WERI-Rb-1 (cell line): ENCODE results near the gene ABTB1.

Source experiments
- DNase-seq: peaks from one replicate; pipeline ENCODE4 v3.0.0-alpha.2; 2020
- H3K27ac ChIP-seq: fragments of 250-450 bp; sonication (Bioruptor Pico); 2 replicates; pipeline ENCODE4 v1.5.1; 2020; ENCODE audit warnings: mild to moderate bottlenecking, moderate library complexity
- H3K27me3 ChIP-seq: fragments of 250-450 bp; sonication (Bioruptor Pico); 2 replicates; pipeline ENCODE4 v1.5.1; 2021; ENCODE audit warnings: mild to moderate bottlenecking, low read depth, moderate library complexity; ENCODE audit not compliant: insufficient read depth, severe bottlenecking
- H3K36me3 ChIP-seq: fragments of 250-450 bp; sonication (Bioruptor Pico); 2 replicates; pipeline ENCODE4 v1.5.1; 2020; ENCODE audit warnings: mild to moderate bottlenecking, moderate library complexity
- H3K4me3 ChIP-seq: 2 replicates; pipeline ENCODE4 v1.5.1; 2011; ENCODE audit warnings: low read depth, mild to moderate bottlenecking, control low read depth, low read length
- H3K9me3 ChIP-seq: fragments of 250-450 bp; sonication (Bioruptor Pico); 2 replicates; pipeline ENCODE4 v1.5.1; 2021; ENCODE audit warnings: mild to moderate bottlenecking, moderate library complexity; ENCODE audit not compliant: severe bottlenecking
- TF ChIP-seq, protein P1 (sequence below): IDR thresholded peaks from 2 replicates; pipeline ENCODE4 v1.5.1; 2011; ENCODE audit warnings: low read depth, mild to moderate bottlenecking, control low read depth, inconsistent platforms, low read length

The ABTB1 gene

DNA sequence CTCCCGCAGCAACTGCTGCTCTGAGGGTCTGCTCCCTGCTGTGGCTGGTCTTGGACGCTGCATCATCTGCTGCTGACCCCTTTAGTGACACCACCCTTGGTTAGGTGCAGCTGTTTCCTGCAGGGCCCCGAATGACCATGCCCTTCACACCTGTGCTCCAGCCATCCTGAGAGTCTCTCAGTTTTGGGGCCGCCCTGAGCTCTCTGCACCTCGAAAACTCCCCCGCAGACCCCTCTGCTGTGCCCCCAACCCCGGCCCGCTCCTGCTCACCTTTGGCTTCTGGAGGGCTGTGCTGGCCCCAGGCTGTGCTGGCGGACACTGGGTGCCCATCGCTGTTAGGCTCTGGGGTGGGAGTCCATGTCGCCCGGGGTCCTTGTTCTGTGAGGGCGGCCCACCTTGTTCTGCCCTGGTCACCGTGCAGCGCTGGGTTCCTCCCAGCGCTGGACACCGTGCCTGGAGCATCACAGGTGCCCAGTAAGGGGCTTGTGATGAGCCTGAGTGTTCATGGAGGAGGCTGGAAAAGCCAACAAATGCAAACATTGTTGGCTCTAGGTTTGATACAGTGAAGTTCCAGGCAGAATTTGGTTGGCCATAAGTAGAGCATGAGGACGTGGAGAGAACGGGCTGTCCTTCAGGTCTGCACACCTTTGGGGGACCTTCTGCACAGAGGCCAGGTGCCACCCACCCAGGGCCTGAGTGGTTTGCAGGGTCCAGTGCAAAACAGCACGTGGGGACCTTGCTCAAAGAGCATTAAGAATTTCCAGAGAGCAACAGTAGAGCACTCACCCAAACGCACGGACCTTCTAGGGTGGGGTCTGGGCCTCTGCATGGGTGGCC lies 12.3 kb downstream of the ABTB1 start:
- Histone ChIP-seq H3K36me3 (no peaks in the 10 kb centered on the region), H3K4me3 (no peak overlapping the region), H3K27ac (no peak overlapping the region), H3K27me3 (no peaks in the 10 kb centered on the region), H3K9me3 (no peaks in the 10 kb centered on the region)
- DNase-seq, result peak; percentile 4
- TF ChIP-seq, protein P1, sequence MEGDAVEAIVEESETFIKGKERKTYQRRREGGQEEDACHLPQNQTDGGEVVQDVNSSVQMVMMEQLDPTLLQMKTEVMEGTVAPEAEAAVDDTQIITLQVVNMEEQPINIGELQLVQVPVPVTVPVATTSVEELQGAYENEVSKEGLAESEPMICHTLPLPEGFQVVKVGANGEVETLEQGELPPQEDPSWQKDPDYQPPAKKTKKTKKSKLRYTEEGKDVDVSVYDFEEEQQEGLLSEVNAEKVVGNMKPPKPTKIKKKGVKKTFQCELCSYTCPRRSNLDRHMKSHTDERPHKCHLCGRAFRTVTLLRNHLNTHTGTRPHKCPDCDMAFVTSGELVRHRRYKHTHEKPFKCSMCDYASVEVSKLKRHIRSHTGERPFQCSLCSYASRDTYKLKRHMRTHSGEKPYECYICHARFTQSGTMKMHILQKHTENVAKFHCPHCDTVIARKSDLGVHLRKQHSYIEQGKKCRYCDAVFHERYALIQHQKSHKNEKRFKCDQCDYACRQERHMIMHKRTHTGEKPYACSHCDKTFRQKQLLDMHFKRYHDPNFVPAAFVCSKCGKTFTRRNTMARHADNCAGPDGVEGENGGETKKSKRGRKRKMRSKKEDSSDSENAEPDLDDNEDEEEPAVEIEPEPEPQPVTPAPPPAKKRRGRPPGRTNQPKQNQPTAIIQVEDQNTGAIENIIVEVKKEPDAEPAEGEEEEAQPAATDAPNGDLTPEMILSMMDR, result no peak

DNA sequence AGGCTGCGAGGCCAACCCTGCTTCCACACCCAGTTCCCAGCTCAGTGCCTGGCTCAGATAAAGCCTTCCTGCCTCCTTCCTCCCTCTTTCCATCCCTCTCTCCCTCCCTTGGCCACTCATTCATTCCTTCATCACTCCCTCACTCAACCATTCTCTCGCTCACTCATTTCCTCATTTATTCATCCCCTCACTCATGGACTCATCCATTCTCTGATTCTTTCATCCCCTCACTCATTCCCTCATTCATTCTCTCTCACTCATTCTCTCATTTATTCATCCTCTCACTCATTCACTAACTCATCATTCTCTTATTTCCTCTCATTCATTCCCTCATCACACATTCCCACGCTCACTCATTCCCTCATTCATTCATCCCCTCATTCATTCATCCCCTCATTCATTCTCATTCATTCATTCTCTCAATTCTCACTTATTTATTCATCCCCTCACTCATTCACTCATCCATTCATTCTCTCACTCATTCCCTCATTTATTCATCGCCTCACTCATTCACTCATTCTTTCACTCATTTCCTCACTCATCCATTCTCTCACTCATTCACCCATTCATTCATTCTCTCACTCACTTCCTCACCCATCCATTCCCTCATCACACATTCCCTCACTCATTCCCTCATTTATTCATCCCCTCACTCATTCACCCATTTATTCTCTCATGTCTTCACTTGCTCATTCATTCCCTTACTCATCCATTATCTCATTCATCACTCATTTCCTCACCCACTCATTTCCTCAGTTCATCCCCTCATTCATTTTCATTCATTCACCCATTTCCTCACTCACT lies 13.2 kb downstream of the ABTB1 start:
- Histone ChIP-seq H3K27ac (no peak overlapping the region), H3K27me3 (no peaks in the 10 kb centered on the region), H3K36me3 (no peaks in the 10 kb centered on the region), H3K4me3 (no peak overlapping the region), H3K9me3 (no peaks in the 10 kb centered on the region)
- DNase-seq, result no peak
- TF ChIP-seq, protein P1, result no peak

DNA sequence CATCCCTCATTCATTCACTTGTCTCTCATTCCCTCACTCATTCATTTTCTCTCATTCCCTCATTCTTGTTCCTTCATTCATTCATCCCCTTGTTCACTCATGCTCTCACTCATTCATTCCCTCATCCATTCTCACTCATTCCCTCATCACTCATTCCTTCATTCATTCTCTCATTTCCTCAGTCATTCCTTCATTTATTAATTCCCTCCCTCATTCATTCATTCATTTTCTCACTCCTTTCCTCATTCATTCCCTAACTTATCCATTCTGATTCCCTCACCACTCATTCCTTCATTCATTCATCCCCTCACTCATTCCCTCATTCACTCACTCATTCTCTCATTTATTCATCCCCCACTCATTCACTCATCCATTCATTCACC lies 13.8 kb downstream of the ABTB1 start:
- Histone ChIP-seq H3K4me3 (no peak overlapping the region), H3K36me3 (no peaks in the 10 kb centered on the region), H3K9me3 (no peaks in the 10 kb centered on the region), H3K27me3 (no peaks in the 10 kb centered on the region), H3K27ac (no peak overlapping the region)
- no peak for DNase-seq
- TF ChIP-seq, protein P1, result no peak

DNA sequence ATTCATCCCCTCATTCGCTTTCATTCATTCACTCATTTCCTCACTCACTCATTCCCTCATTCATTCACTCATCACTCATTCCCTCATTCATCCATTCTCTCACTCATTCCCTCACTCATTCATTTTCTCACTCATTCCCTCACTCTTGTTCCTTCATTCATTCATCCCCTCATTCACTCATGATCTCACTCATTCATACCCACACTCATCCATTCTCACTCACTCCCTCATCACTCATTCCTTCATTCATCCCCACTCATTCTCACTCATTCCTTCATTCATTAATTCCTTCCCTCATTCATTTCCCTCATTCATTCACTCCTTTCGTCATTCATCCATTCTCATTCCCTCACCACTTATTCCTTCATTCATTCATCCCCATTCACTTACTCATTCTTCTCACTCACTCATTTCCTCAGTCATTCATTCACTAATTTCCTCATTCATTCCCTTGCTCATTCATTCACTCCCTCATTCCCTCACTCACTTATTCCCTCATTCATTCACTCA lies 14.5 kb downstream of the ABTB1 start:
- TF ChIP-seq, protein P1, result no peak
- no peak overlapping the region for H3K27ac ChIP-seq
- H3K4me3 ChIP-seq, result no peak overlapping the region
- H3K36me3 ChIP-seq, result no peaks in the 10 kb centered on the region
- H3K9me3 ChIP-seq, result no peaks in the 10 kb centered on the region
- no peaks in the 10 kb centered on the region for H3K27me3 ChIP-seq
- no peak for DNase-seq

DNA sequence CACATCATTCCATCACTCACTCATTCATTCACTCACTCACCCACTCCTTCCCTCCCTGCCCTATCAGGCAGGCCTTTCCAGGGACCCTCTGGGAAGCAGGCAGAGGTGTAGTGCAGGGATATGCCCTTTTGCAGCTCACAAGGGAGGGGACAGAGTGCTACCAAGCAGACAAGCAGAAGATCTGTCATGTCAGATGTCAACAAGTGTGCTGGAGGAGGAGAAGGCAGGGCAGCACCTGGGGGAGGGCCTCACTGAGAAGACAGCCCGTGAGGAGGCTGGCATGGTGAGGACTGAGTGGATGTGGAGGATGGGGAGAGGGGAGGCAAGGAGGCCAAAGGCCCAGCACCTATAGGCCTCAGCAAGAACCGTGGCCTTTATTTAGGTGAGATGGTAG lies 15.3 kb downstream of the ABTB1 start:
- Histone ChIP-seq H3K36me3 (no peaks in the 10 kb centered on the region), H3K27me3 (no peaks in the 10 kb centered on the region), H3K4me3 (no peak overlapping the region), H3K27ac (no peak overlapping the region), H3K9me3 (no peaks in the 10 kb centered on the region)
- TF ChIP-seq, protein P1, result no peak
- peak; percentile 2 for DNase-seq
